Panc1 (cell line): ENCODE data around the gene LMAN2L. TPM values are rescaled to one million over a fixed set of nuclear protein-coding genes. Genes with fewer than 3 reads are reported as not detected.

Source experiments
- ATAC-seq: fragments of 200-7000 bp; cut with Tn5 transposase; 2 replicates; pipeline ENCODE4 v1.9.1; 2020; ENCODE audit warnings: mild to moderate bottlenecking, moderate library complexity
- BruUV-seq: library from RNA; stranded (reverse); fragments of 400-500 nt; replicated peaks from 2 replicates; lab custom pipeline; 2021; lab: Mats Ljungman, UMichigan
- CTCF ChIA-PET: fragments of 300-600 bp; sonication (Branson Sonifier 250); formaldehyde crosslinking; loops from one replicate; lab custom pipeline; 2022; ENCODE audit warnings: antibody characterized with exemption; lab: Charles Lee
- POLR2A ChIA-PET: fragments of 300-600 bp; sonication (Branson Sonifier 250); formaldehyde crosslinking; loops from one replicate; lab custom pipeline; 2022; ENCODE audit warnings: antibody characterized with exemption; lab: Charles Lee
- DNase-seq: peaks from one replicate; pipeline ENCODE4 v3.0.0-alpha.2; 2010; ENCODE audit warnings: low read depth, low spot score
- H3K27ac ChIP-seq: 2 replicates; pipeline ENCODE4 v1.5.1; 2011; ENCODE audit warnings: mild to moderate bottlenecking, low read length, inconsistent platforms
- H3K27me3 ChIP-seq: fragments of 200-500 bp; sonication (Bioruptor generic); 2 replicates; pipeline ENCODE4 v1.6.0; 2014; ENCODE audit warnings: low read length, inconsistent platforms; ENCODE audit not compliant: control insufficient read depth, insufficient read depth
- H3K36me3 ChIP-seq: fragments of 200-500 bp; sonication (Bioruptor generic); 2 replicates; pipeline ENCODE4 v1.5.1; 2014; ENCODE audit warnings: inconsistent platforms, mild to moderate bottlenecking, low read length, moderate library complexity; ENCODE audit not compliant: control insufficient read depth, insufficient read depth
- H3K4me1 ChIP-seq: 2 replicates; pipeline ENCODE4 v1.5.1; 2011; ENCODE audit warnings: inconsistent platforms, mild to moderate bottlenecking, low read length, moderate library complexity; ENCODE audit not compliant: control insufficient read depth, insufficient read depth
- H3K4me3 ChIP-seq, 2 experiments: 2 replicates each; pipeline ENCODE4 v1.5.1; 2011 to 2012; ENCODE audit warnings: low read depth in 2 of 2, low read length in 2 of 2, mild to moderate bottlenecking in 2 of 2, inconsistent platforms in 1 of 2, moderate library complexity in 1 of 2
- H3K9me3 ChIP-seq: fragments of 200-500 bp; sonication (Bioruptor generic); 2 replicates; pipeline ENCODE4 v1.5.1; 2014; ENCODE audit warnings: low read depth, mild to moderate bottlenecking, inconsistent platforms, low read length, moderate library complexity; ENCODE audit not compliant: control insufficient read depth, insufficient read depth
- POLR2AphosphoS5 ChIP-seq: IDR thresholded peaks from 2 replicates; pipeline ENCODE4 v1.6.1; 2012; ENCODE audit warnings: mild to moderate bottlenecking, low read depth, low read length, moderate library complexity
- SIN3A ChIP-seq: IDR thresholded peaks from 2 replicates; pipeline ENCODE4 v1.6.1; 2012; ENCODE audit warnings: low read depth, mild to moderate bottlenecking, low read length, moderate library complexity, borderline replicate concordance; ENCODE audit not compliant: insufficient read depth
- TCF7L2 ChIP-seq: IDR thresholded peaks from 2 replicates; pipeline ENCODE4 v1.6.1; 2011; ENCODE audit warnings: mild to moderate bottlenecking, low read depth, low read length, inconsistent platforms
- in situ Hi-C: cut with HindIII; loops from 2 replicates; pipeline ENCODE4 v1.10.0; 2016; ENCODE audit warnings: low sequenced_read_pairs, low pct_unique_long_range_greater_than_20kb
- intact Hi-C: fragments of 100-400 bp; cut with micrococcal nuclease; formaldehyde crosslinking; loops from one replicate; pipeline ENCODE4 v1.10.0; 2022; ENCODE audit not compliant: unreplicated experiment
- total RNA-seq: library from RNA; stranded (reverse); gene quantifications from one replicate; pipeline ENCODE4 v1.2.1, GENCODE V29; 2021; ENCODE audit not compliant: unreplicated experiment
- TF ChIP-seq, protein P1 (sequence below): fragments of 450-650 bp; IDR thresholded peaks from 2 replicates; pipeline ENCODE4 v1.5.1; 2017; ENCODE audit warnings: mild to moderate bottlenecking
- TF ChIP-seq, protein P2 (sequence below), 2 experiments: IDR thresholded peaks; 2 replicates each; pipeline ENCODE4 v1.6.1; 2011 to 2012; ENCODE audit warnings: low read depth in 2 of 2, control low read depth in 1 of 2, low read length in 1 of 2, mild to moderate bottlenecking in 1 of 2, moderate library complexity in 1 of 2; ENCODE audit not compliant: insufficient read depth in 1 of 2

The LMAN2L gene
- total RNA-seq, 1 experiment from 2014 or later: 31.5 TPM

GRCh38 chr2:96662360-96662759 is 77.5 kb downstream of the LMAN2L start:
- TF ChIP-seq SIN3A (no peak), TCF7L2 (no peak)
- ATAC-seq (no peak), DNase-seq (no peak)
- Histone ChIP-seq H3K4me1 (no peaks in the 10 kb centered on the region), H3K4me3 (no peak overlapping the region), H3K27ac (no peak overlapping the region), H3K36me3 (no peaks in the 10 kb centered on the region), H3K27me3 (no peaks in the 10 kb centered on the region), H3K9me3 (0 out of 2 replicates have a peak, but pooled peaks cover 4% of the 10 kb centered on the region)
- intact Hi-C loops: no loop called here
- in situ Hi-C loops: no loop called here
- POLR2A ChIA-PET: no interaction called here
- CTCF ChIA-PET: no interaction called here
- no TSS peak for BruUV-seq

DNA sequence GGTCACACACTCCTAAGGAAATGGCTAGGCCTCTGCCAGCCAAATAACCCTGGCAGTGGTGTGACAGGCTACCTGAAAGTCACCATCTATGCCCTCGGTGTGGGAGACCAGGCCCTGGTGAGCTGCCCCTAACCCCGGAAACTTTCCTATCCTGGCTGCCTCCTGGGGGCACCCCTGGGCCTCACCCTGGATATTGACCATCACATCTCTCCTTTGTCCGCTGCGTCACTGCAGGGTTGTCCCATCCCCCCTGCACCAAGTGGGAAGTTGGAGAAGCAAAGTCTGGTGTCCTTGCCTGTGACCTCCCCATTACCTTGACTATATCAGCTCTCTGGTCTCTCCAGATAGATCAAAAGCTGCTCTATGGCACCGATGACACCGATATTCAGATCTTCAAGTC is 78.5 kb downstream of the LMAN2L start:
- H3K27me3 ChIP-seq: no peaks in the 10 kb centered on the region
- ATAC-seq (no peak), DNase-seq (no peak)
- no peaks in the 10 kb centered on the region for H3K4me1 ChIP-seq
- no TSS peak for BruUV-seq
- no peaks in the 10 kb centered on the region for H3K36me3 ChIP-seq
- in situ Hi-C loops (no loop called here), intact Hi-C loops (no loop called here)
- TF ChIP-seq, protein P1, sequence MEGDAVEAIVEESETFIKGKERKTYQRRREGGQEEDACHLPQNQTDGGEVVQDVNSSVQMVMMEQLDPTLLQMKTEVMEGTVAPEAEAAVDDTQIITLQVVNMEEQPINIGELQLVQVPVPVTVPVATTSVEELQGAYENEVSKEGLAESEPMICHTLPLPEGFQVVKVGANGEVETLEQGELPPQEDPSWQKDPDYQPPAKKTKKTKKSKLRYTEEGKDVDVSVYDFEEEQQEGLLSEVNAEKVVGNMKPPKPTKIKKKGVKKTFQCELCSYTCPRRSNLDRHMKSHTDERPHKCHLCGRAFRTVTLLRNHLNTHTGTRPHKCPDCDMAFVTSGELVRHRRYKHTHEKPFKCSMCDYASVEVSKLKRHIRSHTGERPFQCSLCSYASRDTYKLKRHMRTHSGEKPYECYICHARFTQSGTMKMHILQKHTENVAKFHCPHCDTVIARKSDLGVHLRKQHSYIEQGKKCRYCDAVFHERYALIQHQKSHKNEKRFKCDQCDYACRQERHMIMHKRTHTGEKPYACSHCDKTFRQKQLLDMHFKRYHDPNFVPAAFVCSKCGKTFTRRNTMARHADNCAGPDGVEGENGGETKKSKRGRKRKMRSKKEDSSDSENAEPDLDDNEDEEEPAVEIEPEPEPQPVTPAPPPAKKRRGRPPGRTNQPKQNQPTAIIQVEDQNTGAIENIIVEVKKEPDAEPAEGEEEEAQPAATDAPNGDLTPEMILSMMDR: no peak
- TF ChIP-seq, protein P2, sequence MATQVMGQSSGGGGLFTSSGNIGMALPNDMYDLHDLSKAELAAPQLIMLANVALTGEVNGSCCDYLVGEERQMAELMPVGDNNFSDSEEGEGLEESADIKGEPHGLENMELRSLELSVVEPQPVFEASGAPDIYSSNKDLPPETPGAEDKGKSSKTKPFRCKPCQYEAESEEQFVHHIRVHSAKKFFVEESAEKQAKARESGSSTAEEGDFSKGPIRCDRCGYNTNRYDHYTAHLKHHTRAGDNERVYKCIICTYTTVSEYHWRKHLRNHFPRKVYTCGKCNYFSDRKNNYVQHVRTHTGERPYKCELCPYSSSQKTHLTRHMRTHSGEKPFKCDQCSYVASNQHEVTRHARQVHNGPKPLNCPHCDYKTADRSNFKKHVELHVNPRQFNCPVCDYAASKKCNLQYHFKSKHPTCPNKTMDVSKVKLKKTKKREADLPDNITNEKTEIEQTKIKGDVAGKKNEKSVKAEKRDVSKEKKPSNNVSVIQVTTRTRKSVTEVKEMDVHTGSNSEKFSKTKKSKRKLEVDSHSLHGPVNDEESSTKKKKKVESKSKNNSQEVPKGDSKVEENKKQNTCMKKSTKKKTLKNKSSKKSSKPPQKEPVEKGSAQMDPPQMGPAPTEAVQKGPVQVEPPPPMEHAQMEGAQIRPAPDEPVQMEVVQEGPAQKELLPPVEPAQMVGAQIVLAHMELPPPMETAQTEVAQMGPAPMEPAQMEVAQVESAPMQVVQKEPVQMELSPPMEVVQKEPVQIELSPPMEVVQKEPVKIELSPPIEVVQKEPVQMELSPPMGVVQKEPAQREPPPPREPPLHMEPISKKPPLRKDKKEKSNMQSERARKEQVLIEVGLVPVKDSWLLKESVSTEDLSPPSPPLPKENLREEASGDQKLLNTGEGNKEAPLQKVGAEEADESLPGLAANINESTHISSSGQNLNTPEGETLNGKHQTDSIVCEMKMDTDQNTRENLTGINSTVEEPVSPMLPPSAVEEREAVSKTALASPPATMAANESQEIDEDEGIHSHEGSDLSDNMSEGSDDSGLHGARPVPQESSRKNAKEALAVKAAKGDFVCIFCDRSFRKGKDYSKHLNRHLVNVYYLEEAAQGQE (IDR thresholded peaks at IDR 0.05; ENCODE audit: insufficient read depth in 1 of 2, low read depth in 2 of 2, low read length in 1 of 2): no peak
- TF ChIP-seq POLR2AphosphoS5 (no peak), SIN3A (no peak), TCF7L2 (no peak)
- 0 out of 2 replicates have a peak, but pooled peaks cover 4% of the 10 kb centered on the region for H3K9me3 ChIP-seq
- ChIA-PET POLR2A (no interaction called here), CTCF (no interaction called here)
- no peak overlapping the region for H3K4me3 ChIP-seq
- H3K27ac ChIP-seq: no peak overlapping the region

- no peaks in the 10 kb centered on the region for H3K4me1 ChIP-seq
- no TSS peak for BruUV-seq
- ChIA-PET POLR2A (no interaction called here), CTCF (no interaction called here)
- no peaks in the 10 kb centered on the region for H3K36me3 ChIP-seq
- intact Hi-C loops: no loop called here
- no peaks in the 10 kb centered on the region for H3K27me3 ChIP-seq
- H3K9me3 ChIP-seq: no peaks in the 10 kb centered on the region
- no peak overlapping the region for H3K27ac ChIP-seq
- no peak overlapping the region for H3K4me3 ChIP-seq
- DNase-seq (no peak), ATAC-seq (no peak)
- TF ChIP-seq POLR2AphosphoS5 (no peak), TCF7L2 (no peak), SIN3A (no peak)
- TF ChIP-seq, protein P2 (IDR thresholded peaks at IDR 0.05; ENCODE audit: insufficient read depth in 1 of 2, low read depth in 2 of 2, low read length in 1 of 2): no peak
- TF ChIP-seq, protein P1: no peak
- in situ Hi-C loops: no loop called here
These were observed 83.3 kb downstream of the LMAN2L start for GRCh38 chr2:96656540-96656939.
